Mucosa of descending colon (tissue), 3 donors: ENCODE results near the gene KMT2B. TPM values are rescaled to one million over a fixed set of nuclear protein-coding genes. Genes with fewer than 3 reads are reported as not detected.
"Not testable (repeated sequence)": the region's sequence is repeated elsewhere in the genome, so short reads cannot be mapped to it uniquely, and the experiment has no call there.

Experiments
- ATAC-seq: fragments of 200-7000 bp; cut with Tn5 transposase; one replicate; pipeline ENCODE4 v1.9.1; 2020; ENCODE audit warnings: mild to moderate bottlenecking, moderate library complexity
- DNase-seq, 3 donors: peaks; one replicate each; pipeline ENCODE4 v3.0.0-alpha.2; 2020
- H3K36me3 ChIP-seq: fragments of 200-600 bp; one replicate; pipeline ENCODE4 v1.8.0; 2021; ENCODE audit warnings: low read depth, mild to moderate bottlenecking
- H3K4me1 ChIP-seq: fragments of 200-600 bp; one replicate; pipeline ENCODE4 v1.8.0; 2021; ENCODE audit warnings: low read depth, mild to moderate bottlenecking
- H3K4me3 ChIP-seq: fragments of 200-600 bp; one replicate; pipeline ENCODE4 v1.8.0; 2021; ENCODE audit warnings: mild to moderate bottlenecking
- H3K9me3 ChIP-seq: fragments of 200-600 bp; one replicate; pipeline ENCODE4 v1.8.0; 2021; ENCODE audit warnings: mild to moderate bottlenecking
- intact Hi-C, 2 donors: fragments of 100-400 bp; cut with DNase I in 1 of 2; cut with micrococcal nuclease in 1 of 2; formaldehyde crosslinking; loops; one replicate each; pipeline versions ENCODE4 v1.11.0 to v1.11.1; 2022; cut with DNase I, micrococcal nuclease
- total RNA-seq, 3 donors: library from RNA; stranded (reverse); fragmentation: NEBNext Ultra II Directional in 2 of 3; extraction: Animal tissue kit (Norgen Biotek cat#: 25700) in 2 of 3; gene quantifications; one replicate each; pipeline versions ENCODE4 v1.2.1 to v1.2.4, GENCODE V29; 2021 to 2023
- TF ChIP-seq, protein P1 (sequence below): fragments of 200-600 bp; IDR thresholded peaks from one replicate; pipeline ENCODE4 v1.8.0; 2022; ENCODE audit warnings: antibody characterized with exemption, mild to moderate bottlenecking
- donor health status: DM: no; HTN: no; CAD: no; lungs with moderate emphysema.
- donor health status: DM: no; HTN: no; CAD: no.
- donor health status: DM: no; HTN: yes; CAD: no.

Gene KMT2B
- total RNA-seq, 3 donors from 2014 or later = 35.9 to 49.2 (median 37.5) TPM

DNA sequence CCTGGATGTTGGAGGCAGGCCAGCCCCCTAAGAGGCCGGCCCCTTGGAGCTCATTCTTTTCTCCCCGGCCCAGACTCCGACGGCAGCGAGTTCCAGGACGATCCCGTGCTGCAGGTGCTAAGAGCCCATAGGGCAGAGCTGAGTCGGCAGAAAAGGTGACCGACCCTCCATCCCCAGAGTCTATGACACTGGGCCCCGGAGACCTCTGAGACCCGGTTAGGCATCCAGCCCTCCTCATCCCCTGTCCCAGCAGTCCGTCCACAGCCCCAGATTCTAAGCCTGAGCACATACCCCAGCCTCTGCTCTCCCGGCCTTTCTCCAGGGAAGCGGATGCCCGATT, 50.2 kb downstream of the KMT2B start:
- intact Hi-C loops = no loop called here

DNA sequence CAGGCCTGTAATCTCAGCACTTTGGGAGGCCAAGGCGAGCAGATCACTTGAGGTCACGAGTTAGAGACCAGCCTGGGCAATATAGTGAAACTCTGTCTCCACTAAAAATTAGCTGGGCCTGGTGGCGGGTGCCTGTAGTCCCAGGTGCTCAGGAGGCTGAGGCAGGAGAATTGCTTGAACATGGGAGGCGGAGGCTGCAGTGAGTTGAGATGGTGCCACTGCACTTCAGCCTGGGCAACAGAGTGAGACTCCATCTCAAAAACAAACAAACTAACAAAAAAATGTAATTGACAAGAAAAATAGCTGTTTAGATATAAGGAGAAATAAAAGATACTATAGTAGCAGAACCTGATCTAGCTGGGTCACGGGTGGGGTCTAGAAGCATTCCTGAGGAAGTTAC, 54.6 kb downstream of the KMT2B start:
- H3K4me3 ChIP-seq, H3K9me3 ChIP-seq, H3K4me1 ChIP-seq, ATAC-seq, H3K36me3 ChIP-seq, DNase-seq, intact Hi-C loops: not testable (repeated sequence)

More for the DNA sequence above, 50.2 kb downstream of the KMT2B start:
- no peak for DNase-seq
- H3K4me1 ChIP-seq = no peaks in the 10 kb centered on the region
- H3K4me3 ChIP-seq = no peak overlapping the region
- ATAC-seq = no peak
- TF ChIP-seq, protein P1, sequence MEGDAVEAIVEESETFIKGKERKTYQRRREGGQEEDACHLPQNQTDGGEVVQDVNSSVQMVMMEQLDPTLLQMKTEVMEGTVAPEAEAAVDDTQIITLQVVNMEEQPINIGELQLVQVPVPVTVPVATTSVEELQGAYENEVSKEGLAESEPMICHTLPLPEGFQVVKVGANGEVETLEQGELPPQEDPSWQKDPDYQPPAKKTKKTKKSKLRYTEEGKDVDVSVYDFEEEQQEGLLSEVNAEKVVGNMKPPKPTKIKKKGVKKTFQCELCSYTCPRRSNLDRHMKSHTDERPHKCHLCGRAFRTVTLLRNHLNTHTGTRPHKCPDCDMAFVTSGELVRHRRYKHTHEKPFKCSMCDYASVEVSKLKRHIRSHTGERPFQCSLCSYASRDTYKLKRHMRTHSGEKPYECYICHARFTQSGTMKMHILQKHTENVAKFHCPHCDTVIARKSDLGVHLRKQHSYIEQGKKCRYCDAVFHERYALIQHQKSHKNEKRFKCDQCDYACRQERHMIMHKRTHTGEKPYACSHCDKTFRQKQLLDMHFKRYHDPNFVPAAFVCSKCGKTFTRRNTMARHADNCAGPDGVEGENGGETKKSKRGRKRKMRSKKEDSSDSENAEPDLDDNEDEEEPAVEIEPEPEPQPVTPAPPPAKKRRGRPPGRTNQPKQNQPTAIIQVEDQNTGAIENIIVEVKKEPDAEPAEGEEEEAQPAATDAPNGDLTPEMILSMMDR = no peak
- H3K9me3 ChIP-seq = no peaks in the 10 kb centered on the region
- no peaks in the 10 kb centered on the region for H3K36me3 ChIP-seq

DNA sequence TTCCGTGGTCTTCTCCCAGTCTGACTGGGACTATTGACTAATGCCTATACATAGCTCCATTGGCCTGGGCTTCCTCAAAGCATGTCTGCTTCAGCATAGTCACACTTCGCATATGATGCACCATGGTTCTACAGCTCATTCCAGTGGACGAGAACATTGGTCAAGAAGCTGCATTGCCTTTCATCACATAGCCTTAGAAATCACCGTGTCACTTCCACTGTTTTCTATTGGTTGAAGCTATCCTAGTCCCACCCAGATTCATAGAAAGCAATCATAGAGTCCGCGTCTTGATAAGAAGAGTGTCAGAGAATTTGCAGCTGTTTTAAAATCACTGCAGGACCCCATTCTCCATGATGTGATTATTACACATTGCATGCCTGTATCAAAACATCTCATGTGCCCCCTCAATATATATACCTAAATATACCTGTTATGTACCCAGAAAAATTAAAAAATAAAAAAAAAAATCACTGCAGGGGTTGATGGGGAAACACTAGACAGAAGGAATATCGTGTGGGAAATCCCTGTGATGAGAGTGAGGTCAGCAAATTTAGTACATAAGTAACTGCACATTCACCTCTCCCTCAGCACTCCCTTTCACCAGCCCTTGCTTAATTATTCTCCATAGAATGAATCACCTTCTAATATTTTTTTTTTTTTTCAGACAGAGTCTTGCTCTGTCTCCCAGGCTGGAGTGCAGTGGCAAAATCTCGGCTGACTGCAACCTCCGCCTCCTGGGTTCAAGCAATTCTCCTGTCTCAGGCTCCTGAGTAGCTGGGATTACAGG, 55.4 kb downstream of the KMT2B start:
- Histone ChIP-seq H3K4me1 (no peaks in the 10 kb centered on the region), H3K36me3 (no peaks in the 10 kb centered on the region), H3K9me3 (no peaks in the 10 kb centered on the region), H3K4me3 (no peak overlapping the region)
- DNase-seq = no peak
- ATAC-seq = no peak
- intact Hi-C loops = no loop called here
- TF ChIP-seq, protein P1 = no peak

DNA sequence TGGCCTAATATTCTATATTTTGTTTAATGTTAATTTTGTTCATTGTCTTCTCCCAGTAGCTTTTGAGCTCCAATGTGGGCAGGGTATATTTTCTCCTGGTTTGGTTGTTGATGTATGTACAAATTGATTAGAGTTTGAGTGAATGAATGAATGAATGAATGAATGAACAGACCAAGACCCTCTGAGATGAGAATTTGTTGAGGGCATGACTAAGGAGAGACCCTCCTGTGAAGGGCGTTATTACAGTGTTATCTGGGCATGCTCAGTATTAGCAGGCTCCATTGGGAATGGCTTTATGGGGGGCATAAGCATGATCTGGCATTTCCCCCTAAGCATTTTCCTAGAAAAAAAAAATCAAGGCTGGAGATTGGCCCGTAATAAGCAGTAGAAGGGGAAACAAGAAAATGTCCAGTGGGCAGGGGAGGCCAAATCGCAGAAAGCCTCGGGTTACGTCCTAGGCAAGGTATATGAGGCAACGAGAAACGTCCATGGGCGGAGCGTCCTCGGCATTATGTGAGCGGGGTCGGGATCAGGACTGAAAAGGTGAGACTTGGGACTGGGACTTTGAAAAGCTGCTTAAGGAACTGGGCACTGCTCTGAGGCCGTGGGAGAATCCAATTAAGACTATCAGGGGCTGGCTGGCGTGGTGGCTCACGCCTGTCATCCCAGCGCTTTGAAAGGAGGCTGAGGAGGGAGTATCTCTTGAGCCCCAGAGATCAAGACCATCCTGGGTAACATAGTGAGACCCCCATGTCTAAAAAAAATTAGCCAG, 56.7 kb downstream of the KMT2B start:
- no peak for ATAC-seq
- intact Hi-C loops = no loop called here
- no peaks in the 10 kb centered on the region for H3K36me3 ChIP-seq
- TF ChIP-seq, protein P1 = no peak
- H3K4me1 ChIP-seq = no peaks in the 10 kb centered on the region
- no peak overlapping the region for H3K4me3 ChIP-seq
- no peaks in the 10 kb centered on the region for H3K9me3 ChIP-seq
- DNase-seq = peak in 1 of 3 donors; percentile 24

DNA sequence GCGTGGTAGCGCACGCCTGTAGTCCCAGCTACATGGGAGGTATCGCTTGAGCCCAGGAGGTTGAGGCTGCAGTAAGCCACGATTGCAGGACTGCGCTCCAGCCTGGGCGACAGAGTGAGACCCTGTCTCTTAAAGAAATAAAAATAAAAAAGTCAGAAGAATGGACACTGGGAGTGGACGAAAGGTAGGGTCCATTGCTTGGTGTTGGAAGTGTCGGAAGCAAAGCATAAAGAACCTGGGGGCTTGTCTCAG, 57.2 kb downstream of the KMT2B start:
- H3K4me1 ChIP-seq = no peaks in the 10 kb centered on the region
- no peaks in the 10 kb centered on the region for H3K9me3 ChIP-seq
- intact Hi-C loops = no loop called here
- TF ChIP-seq, protein P1 = no peak
- ATAC-seq (peak; percentile 1), DNase-seq (peak in 1 of 3 donors; percentile 16)
- no peak overlapping the region for H3K4me3 ChIP-seq
- no peaks in the 10 kb centered on the region for H3K36me3 ChIP-seq

DNA sequence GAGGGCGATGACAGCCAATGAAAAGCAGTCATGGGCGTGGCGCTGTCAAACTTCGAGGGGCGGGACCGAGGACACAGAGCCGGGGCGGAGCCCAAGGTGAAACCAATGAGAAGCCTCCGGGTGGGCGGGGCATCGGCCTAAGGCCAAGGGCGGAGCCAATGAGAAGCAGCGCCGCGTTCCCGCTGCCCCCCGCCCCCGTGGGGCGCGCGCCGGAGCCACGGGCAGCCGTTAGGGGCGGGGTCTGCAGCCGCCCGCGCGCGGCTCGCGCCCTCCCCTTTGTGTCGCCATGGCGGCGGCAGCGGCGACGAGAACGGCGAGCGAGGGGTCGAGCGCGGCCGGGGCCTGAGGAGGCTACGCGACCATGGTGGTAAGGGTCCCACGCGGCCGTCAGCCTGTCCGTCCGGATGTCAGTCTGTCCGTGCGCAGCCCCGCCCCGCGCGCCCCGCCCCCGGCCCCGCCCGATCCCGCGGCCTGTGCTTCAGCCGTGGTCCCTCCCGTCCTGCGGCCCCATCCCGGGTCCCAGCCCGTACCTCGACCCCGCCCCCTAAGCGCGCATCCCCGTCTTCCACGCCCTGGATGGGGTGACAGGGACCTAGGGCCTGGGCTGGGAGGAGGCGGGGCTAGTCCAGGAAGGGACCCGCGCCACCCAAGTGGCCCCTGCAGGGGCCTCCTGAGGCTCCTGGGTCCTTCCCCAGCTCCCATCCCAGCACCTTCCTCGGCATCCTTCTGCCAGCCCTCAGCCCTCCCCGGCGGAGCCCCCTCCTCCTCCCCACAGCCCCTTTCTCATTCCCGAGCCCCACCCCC, 57.7 kb downstream of the KMT2B start, which contains the start of gene ARHGAP33:
Gene ARHGAP33, plus strand, starts transcription at position 267 of the 804 bp plus-strand sequence. Its CDS starts 95 bp downstream, at position 362.
- Histone ChIP-seq H3K9me3 (no peaks in the 10 kb centered on the region), H3K4me1 (no peaks in the 10 kb centered on the region), H3K4me3 (peak within 1 kb of the TSS; percentile 31), H3K36me3 (no peaks in the 10 kb centered on the region)
- TF ChIP-seq, protein P1 = no peak
- ATAC-seq = peak; percentile 99
- intact Hi-C loops = no loop called here
- DNase-seq = peak; percentile 99 to 100 (median 99)
